Measurements from ENCODE around the gene BPIFB2. TPM values are rescaled to one million over a fixed set of nuclear protein-coding genes. Genes with fewer than 3 reads are reported as not detected.

Gene BPIFB2
- total RNA-seq, 2 donors from 2014 or later, result not detected

DNA sequence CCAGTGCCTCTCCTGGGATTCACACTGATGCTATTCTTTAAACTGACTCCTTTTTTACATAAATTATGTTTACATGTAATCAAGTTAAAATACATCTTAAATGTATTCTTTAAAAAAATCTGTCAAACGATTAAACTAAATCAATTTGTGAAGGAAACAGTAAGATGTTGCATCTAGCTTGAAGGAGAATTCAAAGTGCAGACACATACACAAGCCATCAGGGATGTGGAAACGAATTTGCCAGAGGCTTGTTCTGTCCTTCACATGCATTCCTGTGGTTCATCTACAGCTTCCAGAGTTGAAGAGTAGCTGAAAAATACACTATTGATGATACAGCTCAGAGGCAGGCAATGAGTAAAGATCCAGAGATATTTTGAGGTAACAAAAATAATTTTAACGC lies 38.9 kb downstream of the BPIFB2 start:
- intact Hi-C loops (cut with DNase I, micrococcal nuclease), result no loop called here
- DNase-seq (no peak), ATAC-seq (no peak)

DNA sequence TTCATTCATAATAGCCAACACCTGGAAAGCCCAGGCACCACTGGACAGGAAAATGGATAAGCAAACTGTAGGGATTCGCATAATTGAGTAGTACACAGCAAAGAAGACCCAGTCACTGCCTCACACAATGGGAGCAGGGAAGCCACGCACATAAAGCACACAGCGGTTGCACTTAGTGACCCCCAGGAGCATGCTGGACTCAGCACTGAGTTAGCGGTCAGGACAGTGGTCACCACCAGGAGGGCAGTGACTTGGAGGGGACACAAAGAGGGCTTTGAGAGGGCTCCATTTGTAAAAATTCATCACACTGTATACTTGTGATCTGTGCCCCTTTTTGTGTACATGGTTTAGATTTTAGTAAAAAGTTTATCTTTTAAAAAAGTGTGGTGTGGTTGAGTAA lies 43.8 kb downstream of the BPIFB2 start:
- DNase-seq (no peak), ATAC-seq (no peak)
- intact Hi-C loops (cut with DNase I, micrococcal nuclease), result no loop called here

DNA sequence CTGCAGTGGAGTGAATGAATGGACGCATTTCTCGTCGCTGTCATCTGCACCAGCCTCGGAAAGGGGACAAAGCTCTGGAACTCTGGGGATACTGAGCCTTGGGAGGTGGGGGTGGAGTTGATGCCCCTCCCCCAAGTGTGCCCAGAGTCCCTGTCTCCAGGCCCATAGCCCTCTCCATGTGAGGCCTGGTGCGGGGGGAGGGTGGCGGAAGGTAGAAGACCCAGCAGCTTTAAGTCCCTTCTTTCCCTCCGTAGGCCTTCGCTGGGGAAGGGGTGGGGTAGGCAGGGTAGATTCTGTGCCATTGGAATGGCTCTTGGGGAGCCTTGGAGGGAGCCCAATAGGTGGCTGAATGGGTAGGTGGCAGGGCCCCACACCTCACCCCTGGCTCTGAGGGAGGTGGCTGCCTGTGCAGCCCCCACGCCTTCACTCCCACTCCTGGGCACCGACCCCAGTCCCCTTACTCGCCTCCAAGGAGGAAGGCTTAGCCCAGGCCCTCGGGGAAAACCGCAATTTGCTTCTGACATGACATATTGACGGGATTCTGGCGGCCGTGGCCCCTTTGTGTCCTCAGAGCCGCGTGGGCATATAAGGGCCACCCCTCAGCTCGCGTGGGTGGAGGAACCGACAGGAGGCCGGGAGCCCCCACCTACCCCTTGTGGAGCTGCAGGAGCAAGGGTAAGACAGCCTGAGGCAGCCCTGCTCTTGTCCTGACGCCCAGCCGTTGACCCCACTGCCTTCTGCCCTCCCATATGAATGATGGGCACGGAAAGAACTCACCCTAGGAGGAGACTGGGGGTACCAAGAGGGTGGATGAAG lies 46.0 kb downstream of the BPIFB2 start, which contains the start of gene BPIFB3:
Gene BPIFB3 (plus strand): TSS at position 613 of the 816 bp plus-strand sequence. CDS start 1,533 bp downstream, outside the sequence.
- ATAC-seq, result no peak
- no peak for DNase-seq
- intact Hi-C loops (cut with DNase I, micrococcal nuclease), result no loop called here

DNA sequence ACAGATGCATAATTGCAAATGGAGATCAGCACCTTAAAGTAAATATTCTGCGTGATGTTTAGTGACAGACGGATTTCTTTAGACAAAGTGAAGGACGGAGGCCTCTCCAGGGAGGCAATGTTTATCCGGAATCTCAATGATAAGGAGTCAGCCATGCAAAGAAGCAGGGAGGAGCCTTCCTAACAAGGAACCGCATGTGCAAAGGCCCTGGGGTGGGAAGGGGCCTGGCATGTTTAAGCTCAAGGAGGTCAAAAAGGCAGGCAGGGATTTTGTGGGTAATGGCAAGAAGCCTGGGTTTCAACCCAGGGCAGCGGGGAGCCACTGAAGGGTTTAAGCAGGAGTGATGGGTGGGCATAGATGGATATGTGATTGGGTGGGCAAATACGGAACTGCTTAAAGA lies 46.9 kb downstream of the BPIFB2 start:
- ATAC-seq (no peak), DNase-seq (no peak)
- intact Hi-C loops (cut with DNase I, micrococcal nuclease), result no loop called here

DNA sequence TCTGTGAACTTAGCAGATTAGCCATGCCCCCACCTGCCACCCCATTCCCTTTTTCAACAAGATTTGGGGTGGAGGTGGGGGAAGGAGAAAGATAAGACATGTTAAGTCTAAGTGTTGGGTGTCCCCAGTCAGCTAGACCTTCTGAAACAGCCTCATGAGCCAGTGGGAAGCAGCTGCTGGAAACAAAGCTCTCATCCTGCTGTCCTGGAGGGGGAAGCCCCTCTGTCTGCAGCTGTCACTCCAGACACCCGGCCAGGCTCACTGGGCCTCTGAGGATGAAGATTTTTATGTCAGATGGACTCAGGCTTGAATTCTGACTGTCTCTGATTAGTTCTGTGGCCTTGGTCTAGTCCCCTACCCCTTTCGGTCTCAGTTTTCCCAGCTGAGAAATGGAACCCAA lies 47.3 kb downstream of the BPIFB2 start:
- DNase-seq (no peak), ATAC-seq (no peak)
- intact Hi-C loops (cut with DNase I, micrococcal nuclease), result no loop called here

DNA sequence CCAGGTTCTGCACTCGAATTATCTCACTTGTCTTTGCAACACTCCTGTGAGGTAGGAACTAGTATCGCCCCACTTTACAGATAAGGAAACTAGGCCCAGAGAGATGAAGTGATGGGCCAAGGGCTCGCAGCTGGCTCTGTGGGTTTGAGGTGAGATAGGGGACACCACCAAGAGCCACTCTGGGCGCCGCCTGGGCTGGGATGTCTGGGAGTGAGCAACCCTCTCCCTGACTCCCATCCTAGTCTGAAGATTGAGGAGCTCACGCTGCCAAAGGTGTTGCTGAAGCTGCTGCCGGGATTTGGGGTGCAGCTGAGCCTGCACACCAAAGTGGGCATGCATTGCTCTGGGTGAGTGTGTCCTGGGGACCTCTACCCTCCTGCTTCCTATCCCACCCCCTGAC lies 51.6 kb downstream of the BPIFB2 start:
- no peak for ATAC-seq
- intact Hi-C loops (cut with DNase I, micrococcal nuclease), result no loop called here
- DNase-seq, result no peak

DNA sequence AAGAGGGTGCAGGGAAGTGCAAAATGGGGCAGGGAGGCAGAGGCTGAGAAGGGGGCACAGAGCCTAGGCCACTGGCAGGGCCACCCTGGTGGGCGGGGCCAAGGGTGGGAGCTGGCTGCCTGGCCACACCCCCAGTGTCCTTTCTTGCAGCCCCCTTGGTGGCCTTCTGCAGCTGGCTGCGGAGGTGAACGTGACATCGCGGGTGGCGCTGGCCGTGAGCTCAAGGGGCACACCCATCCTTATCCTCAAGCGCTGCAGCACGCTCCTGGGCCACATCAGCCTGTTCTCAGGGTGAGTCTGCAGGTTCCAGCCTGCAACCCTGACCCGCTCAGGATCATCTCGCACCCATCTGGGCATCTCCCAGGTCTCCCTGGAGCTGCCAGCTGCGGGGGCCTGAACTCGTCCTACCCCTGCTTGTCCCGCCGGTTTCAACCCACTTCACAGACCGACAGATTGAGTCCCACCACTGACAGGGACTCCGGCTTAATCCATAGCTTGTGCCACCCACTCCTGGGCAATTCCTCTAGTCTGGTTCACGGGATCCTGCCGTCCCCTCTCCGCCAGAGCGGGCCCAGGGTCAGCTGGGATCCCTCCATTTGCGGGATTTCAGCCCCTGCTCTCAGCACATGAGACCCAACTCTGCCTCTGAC lies 52.4 kb downstream of the BPIFB2 start:
- DNase-seq, result no peak
- intact Hi-C loops (cut with DNase I, micrococcal nuclease), result no loop called here
- ATAC-seq, result no peak

DNA sequence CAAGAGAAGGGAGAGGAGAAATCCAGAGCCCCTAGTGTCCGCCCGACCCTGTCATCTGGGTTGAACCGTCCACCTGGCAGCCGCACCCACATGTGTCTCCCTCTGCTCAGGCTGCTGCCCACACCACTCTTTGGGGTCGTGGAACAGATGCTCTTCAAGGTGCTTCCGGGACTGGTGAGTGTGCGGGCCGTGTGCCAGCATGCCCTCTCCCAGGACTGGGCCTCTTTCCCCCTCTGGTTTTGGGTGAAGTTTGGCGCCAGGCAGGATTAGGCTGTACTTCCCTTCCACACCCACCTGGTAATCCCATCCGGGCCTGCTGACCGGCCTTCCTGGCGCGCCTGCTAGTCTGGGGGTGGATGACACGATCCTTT lies 54.1 kb downstream of the BPIFB2 start:
- DNase-seq (no peak), ATAC-seq (no peak)
- intact Hi-C loops (cut with DNase I, micrococcal nuclease), result no loop called here

DNA sequence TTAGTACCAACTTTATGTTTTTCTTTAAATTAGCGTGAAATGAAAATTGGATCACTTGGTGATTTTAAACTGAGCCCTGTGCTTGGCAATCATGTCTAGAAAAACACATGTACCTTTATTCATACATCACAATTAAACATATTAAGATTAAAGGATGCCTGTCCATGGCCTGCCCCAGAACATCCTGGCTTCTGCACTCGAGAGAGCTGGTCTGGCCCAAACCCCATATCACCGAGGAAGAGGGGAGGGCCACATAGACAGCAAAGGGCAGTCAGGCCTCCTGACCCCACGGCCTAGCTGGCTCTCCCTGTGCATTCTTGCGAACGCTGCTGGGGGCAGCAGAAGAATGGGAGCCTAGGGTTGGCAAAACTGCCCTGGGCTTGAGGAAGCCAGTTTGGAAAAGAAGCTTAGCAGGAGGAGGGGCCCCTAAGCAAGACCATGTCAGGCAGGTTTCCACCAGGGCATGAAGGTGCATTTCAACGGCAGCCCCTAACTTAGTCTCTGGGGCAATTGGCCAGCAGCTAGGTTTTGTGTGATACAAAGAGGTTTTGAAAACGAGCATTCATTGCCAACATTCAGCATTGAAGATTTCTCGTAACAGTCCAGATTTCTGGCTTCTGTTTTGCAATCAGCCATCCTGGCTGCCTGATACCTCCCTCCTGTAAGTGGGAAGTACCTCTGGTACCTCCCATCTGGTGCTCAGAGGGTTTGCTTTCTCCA lies 54.8 kb downstream of the BPIFB2 start:
- DNase-seq (no peak), ATAC-seq (no peak)
- intact Hi-C loops (cut with DNase I, micrococcal nuclease), result no loop called here

DNA sequence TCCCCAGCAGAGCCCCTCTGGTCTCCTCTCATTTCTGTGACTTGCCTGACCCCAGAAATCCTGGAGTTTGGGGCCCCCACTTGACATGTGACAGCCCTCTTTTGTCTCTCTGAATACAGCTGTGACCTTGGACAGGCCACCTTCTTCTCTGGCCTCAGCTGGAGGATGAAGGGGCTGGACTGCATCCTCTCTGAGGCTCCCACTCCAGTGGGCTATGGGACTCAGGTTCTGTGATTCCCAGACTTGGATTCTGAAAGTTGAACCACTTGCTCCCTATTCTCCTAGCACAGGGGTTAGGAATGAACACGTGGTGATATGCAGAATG lies 55.3 kb downstream of the BPIFB2 start:
- DNase-seq (no peak), ATAC-seq (no peak)
- intact Hi-C loops (cut with DNase I, micrococcal nuclease), result no loop called here

DNA sequence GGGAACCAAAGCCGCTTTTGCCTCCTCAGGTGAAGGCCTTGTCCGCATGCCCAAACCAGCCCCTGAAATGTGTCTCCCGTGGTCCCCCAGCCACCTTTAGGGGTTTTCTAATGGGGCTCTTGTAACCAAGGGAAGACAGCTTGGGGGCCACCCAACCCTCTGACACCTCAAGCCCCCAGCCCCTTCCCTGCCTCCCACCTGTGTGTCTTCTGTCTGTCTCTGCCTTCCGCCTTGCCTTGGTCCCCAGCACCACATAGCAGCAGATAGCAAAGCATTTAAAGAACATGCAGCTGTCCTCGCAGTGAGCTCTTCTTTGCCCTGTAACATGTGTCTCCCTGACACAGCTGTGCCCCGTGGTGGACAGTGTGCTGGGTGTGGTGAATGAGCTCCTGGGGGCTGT lies 55.8 kb downstream of the BPIFB2 start:
- DNase-seq, result no peak
- intact Hi-C loops (cut with DNase I, micrococcal nuclease), result no loop called here
- no peak for ATAC-seq

DNA sequence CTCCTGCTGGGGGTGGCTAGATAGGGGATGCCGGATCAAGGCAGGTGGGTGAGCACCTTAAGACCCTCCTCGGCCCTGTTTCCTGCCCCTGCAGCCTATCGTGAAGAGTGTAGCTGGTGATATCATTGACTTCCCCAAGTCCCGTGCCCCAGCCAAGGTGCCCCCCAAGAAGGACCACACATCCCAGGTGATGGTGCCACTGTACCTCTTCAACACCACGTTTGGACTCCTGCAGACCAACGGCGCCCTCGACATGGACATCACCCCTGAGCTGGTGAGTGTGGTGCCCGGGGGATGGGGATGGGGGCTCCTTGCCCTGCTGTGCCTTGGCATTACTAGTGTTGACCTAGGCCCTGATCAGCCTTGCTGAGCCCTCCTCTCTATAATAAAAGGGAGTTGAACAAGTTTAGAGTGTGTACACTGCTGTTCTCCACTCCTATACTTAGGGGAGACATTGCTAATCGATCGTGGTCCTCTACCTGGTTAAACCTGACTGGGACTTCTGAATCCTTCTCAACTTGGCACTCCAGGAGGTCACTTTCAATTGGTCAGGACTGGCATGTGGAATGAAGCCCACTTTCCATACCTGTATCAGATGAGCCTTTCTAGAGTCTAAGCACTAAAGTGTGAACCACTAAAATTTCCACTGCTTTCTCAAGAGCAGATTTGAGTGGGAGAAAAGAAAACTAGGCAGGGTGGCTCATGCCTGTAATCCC lies 57.2 kb downstream of the BPIFB2 start:
- DNase-seq (no peak), ATAC-seq (no peak)
- intact Hi-C loops (cut with DNase I, micrococcal nuclease), result no loop called here

DNA sequence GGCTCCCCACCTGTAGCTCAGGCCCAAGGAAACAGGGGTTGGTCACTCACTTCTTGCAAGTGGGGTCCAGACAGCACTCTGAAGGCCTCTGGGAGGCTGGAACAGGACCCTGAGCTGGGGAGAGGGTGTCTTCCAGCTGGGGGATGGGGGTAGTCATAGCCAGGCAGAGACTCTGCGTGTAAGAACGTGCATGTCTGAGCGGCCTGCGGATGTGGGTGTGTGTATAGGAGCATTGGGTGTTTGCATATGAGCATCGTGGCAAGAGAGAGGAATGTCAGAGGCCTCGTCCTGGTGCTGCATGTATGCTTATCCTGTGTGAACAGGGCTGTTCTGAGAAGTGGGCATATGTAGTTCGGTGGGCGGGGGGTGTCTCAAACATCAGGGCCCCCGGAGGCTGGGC lies 58.3 kb downstream of the BPIFB2 start:
- DNase-seq (no peak), ATAC-seq (no peak)
- intact Hi-C loops (cut with DNase I, micrococcal nuclease), result no loop called here

DNA sequence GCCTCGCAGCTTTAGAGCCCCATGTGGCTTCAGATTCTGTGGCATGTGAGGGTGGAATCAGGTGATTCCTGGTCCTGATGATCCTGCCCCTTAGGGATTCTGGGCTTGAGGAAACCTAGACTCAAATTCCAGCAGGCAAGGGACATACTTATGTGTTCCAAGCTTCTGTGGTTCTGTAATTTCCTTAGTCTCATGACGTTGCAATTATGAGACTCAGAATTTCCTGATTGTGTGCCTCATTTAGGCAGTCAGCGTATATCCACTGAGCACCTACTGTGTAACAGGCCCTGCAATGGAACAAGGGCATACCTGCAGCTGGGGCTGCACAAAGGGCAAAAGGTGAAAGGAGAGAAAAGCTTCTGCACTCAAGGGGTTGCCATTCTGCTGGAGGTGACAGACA lies 60.3 kb downstream of the BPIFB2 start:
- DNase-seq (no peak), ATAC-seq (no peak)
- intact Hi-C loops (cut with DNase I, micrococcal nuclease), result no loop called here

DNA sequence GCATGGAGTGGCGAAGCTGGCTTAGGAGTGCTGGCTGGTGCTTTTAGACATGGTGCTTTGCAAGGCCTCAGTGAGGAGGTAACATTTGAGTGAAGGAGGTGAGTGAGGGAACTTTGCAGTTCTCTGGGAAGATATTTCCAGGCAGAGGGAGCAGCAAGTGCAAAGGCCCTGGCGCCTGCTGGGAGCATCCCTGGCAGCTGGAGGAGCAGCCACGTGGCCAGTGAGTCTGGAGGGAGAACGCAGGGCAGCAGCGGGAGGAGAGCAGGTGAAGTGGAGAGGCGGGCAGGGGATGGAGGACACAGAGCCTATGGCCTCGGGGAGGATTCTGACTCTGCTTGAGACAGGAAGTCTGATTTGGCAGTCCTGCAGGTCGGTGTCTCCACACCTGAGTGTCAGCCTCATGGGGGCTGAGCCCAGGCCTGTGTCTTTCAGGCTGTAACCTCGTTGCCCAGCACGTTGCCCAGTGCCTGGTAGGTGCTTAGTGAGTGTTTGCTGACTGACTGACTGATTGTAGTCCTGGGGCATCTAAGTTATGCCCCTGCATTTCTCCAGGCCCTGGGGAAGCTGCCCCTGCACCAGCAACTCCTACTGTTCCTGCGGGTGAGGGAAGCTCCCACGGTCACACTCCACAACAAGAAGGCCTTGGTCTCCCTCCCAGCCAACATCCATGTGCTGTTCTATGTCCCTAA lies 60.9 kb downstream of the BPIFB2 start:
- ATAC-seq, result no peak
- intact Hi-C loops (cut with DNase I, micrococcal nuclease), result no loop called here
- DNase-seq, result no peak

DNA sequence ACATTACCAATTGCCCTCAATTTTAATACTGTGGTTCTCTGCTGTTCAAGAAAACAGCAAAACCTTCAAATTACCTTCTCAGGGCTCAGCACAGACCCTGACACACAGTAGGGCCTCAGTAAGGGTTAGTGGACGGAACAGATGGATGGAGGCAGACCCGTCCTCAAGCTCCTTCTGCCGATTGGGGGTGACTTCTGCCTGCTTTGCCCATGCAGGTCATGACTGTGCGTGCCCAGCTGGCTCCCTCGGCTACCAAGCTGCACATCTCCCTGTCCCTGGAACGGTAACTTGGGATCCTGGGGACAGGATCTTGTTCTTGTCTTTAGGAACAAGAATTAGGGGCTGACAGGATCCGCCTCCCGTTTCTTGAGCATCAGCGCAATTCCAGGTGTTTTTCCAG lies 62.2 kb downstream of the BPIFB2 start:
- intact Hi-C loops (cut with DNase I, micrococcal nuclease), result no loop called here
- ATAC-seq (no peak), DNase-seq (no peak)

DNA sequence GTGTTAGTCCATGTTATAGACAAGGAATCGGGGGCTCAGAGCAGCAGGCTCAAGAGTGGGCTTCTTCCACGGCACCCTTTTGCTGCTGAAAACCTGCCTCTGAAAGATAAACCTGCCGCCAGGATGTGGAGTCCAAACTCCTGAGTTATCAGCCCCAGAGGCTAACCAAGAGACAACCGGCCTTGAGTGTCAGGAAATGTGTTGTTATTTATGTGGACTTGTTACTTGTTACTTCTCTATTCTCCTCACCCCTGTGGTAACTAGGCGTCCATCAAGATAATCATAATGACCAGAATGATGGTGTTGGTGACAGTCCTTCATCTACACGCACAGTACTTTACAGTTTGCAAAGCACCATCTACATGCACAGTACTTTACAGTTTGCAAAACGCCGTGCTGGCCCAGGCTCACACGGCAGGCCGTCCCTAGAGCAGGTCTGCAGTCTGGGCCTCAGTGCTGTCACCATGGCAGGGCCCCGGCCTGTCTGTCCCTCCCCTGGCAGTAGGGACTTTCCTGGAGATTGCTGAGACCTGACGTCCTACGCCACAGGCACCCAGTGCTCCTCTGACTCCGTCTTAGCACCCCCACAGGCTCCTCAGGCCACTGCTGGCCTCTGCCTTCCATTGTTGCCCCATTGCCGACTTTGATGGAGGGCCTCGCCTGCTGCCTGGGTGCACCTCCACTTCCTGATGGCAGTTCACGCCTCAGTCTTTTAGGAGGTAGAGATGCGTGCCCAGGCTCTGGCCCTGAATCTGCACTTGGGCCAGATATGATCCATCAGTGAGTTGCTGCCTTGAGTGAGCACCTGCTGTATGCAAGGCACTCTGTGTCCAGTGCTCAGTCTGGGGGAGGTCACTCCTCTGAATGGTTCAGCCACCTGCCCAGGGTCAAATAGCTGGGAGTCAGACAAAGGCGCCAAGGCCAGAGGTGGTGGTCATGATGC lies 62.9 kb downstream of the BPIFB2 start:
- intact Hi-C loops (cut with DNase I, micrococcal nuclease), result no loop called here
- ATAC-seq, result no peak
- no peak for DNase-seq

DNA sequence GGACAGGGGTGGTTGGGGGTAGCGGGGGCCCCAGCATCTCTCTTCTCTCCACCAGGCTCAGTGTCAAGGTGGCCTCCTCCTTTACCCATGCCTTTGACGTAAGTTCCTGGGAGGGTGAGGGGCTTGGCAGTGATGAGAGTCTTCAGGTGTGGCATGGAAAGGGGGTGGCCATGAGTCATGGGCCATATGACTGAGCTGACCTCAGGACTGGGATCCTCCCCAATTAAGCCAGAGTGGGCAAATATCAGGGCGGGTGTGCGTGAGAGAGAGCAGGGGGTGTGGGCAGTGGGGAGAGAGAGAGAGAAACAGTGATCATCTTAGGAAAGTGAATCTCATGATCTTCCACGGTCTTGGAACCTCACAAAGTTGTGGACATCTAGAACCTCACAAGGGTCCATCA lies 63.7 kb downstream of the BPIFB2 start:
- DNase-seq, result no peak
- intact Hi-C loops (cut with DNase I, micrococcal nuclease), result no loop called here

More for the DNA sequence above, 63.7 kb downstream of the BPIFB2 start:
- ATAC-seq, result no peak
